ENCODE data around the gene CC2D1B. TPM values are rescaled to one million over a fixed set of nuclear protein-coding genes. Genes with fewer than 3 reads are reported as not detected.

CC2D1B gene
- total and polyA plus RNA-seq, 2 donors: 19.4 to 36.4 TPM

DNA sequence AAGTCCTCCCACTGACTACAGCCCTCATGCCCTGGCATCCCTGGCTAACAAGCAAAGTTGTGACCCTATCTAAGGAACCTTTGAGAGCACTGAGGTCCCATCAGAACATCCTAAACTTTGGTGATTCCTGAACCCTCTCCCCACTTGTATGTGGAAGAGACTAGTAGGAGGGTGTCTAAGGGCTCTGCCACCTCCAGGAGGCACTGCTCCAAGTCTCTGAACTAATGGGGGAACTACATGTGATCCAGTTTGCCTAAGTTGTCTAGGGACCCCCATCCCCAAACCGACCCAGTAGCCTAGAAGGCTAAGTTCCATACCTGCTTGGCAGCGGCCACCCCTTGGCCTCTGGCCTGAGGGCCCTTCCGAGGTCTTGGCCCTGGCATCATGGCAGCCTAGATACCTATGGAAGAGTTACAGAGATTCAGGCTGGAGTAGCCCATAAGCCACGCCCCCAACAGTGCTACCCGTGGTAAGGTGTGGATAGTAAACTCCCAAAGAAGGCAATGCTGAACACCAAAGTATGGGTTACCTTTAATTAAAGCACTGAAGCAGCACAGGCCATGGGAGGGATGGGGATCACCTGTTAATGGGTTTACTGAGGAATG lies 1.7 kb downstream of the CC2D1B start:
- Histone ChIP-seq H3K27me3 (ENCODE audit: control insufficient read depth in 2 of 2, insufficient read depth in 1 of 2, low read length in 1 of 2) (no peaks in the 10 kb centered on the region), H3K9me3 (ENCODE audit: control insufficient read depth in 2 of 2, insufficient read depth in 1 of 2, low read length in 1 of 2) (peaks cover 0 to 2% of the 10 kb centered on the region in 2 donors), H3K4me1 (ENCODE audit: control insufficient read depth in 2 of 2, insufficient read depth in 2 of 2, low read length in 2 of 2) (peaks cover 13 to 24% of the 10 kb centered on the region in 2 donors), H3K4me3 (ENCODE audit: low read length in 2 of 2) (no peak overlapping the region), H3K36me3 (ENCODE audit: control insufficient read depth in 2 of 2, insufficient read depth in 2 of 2, low read length in 1 of 2) (peaks cover 33 to 40% of the 10 kb centered on the region in 2 donors), H3K27ac (ENCODE audit: low read depth in 1 of 2, low read length in 1 of 2) (no peak overlapping the region)
- 91% methylated on average over 5 of the region's 5 CpGs for WGBS
- no peak for DNase-seq (ENCODE audit: low read depth in 6 of 9, low spot score in 9 of 9)

DNA sequence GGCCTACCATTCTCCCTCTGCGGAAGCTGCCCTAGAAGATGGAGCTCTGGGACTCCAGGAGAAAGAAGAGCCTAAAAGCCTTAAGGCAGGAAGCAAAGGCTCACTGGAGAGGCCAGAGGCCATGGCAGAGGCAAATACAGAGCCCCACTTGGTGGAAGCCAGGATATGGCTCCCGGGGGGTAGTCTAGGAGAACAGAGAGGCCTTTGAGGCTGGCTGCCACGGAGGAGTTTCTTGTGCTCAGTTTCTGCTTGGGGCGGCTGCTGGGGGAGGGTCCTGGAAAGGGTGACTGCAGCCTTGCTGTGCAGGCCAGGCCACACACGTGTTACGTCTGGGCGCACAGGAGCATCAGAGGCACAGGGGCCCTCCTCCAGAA lies 5.4 kb downstream of the CC2D1B start:
- H3K27ac ChIP-seq (ENCODE audit: low read depth in 1 of 2, low read length in 1 of 2): no peak overlapping the region
- H3K27me3 ChIP-seq (ENCODE audit: control insufficient read depth in 2 of 2, insufficient read depth in 1 of 2, low read length in 1 of 2): no peaks in the 10 kb centered on the region
- H3K4me3 ChIP-seq (ENCODE audit: low read length in 2 of 2): no peak overlapping the region
- no peaks in the 10 kb centered on the region for H3K9me3 ChIP-seq (ENCODE audit: control insufficient read depth in 2 of 2, insufficient read depth in 1 of 2, low read length in 1 of 2)
- H3K36me3 ChIP-seq (ENCODE audit: control insufficient read depth in 2 of 2, insufficient read depth in 2 of 2, low read length in 1 of 2): peaks cover 71 to 77% of the 10 kb centered on the region in 2 donors
- 98% methylated on average over 7 of the region's 7 CpGs for WGBS
- no peak for DNase-seq (ENCODE audit: low read depth in 6 of 9, low spot score in 9 of 9)
- peaks cover 13% of the 10 kb centered on the region in 2 donors for H3K4me1 ChIP-seq (ENCODE audit: control insufficient read depth in 2 of 2, insufficient read depth in 2 of 2, low read length in 2 of 2)

- Histone ChIP-seq H3K36me3 (ENCODE audit: control insufficient read depth in 2 of 2, insufficient read depth in 2 of 2, low read length in 1 of 2) (peaks cover 77 to 84% of the 10 kb centered on the region in 2 donors), H3K4me3 (ENCODE audit: low read length in 2 of 2) (no peak overlapping the region), H3K4me1 (ENCODE audit: control insufficient read depth in 2 of 2, insufficient read depth in 2 of 2, low read length in 2 of 2) (peaks cover 7 to 9% of the 10 kb centered on the region in 2 donors), H3K9me3 (ENCODE audit: control insufficient read depth in 2 of 2, insufficient read depth in 1 of 2, low read length in 1 of 2) (no peaks in the 10 kb centered on the region), H3K27ac (ENCODE audit: low read depth in 1 of 2, low read length in 1 of 2) (no peak overlapping the region), H3K27me3 (ENCODE audit: control insufficient read depth in 2 of 2, insufficient read depth in 1 of 2, low read length in 1 of 2) (no peaks in the 10 kb centered on the region)
- 98% methylated on average over 24 of the region's 24 CpGs for WGBS
- DNase-seq (ENCODE audit: low read depth in 6 of 9, low spot score in 9 of 9): no peak
Observed at GRCh38 chr1:52359676-52360594, 6.1 kb downstream of the CC2D1B start.

- no peak overlapping the region for H3K4me3 ChIP-seq (ENCODE audit: low read length in 2 of 2)
- WGBS: 98% methylated on average over 18 of the region's 18 CpGs
- H3K36me3 ChIP-seq (ENCODE audit: control insufficient read depth in 2 of 2, insufficient read depth in 2 of 2, low read length in 1 of 2): peaks cover 87 to 93% of the 10 kb centered on the region in 2 donors
- H3K9me3 ChIP-seq (ENCODE audit: control insufficient read depth in 2 of 2, insufficient read depth in 1 of 2, low read length in 1 of 2): no peaks in the 10 kb centered on the region
- H3K27ac ChIP-seq (ENCODE audit: low read depth in 1 of 2, low read length in 1 of 2): no peak overlapping the region
- DNase-seq (ENCODE audit: low read depth in 6 of 9, low spot score in 9 of 9): no peak
- H3K4me1 ChIP-seq (ENCODE audit: control insufficient read depth in 2 of 2, insufficient read depth in 2 of 2, low read length in 2 of 2): no peaks in the 10 kb centered on the region
- H3K27me3 ChIP-seq (ENCODE audit: control insufficient read depth in 2 of 2, insufficient read depth in 1 of 2, low read length in 1 of 2): no peaks in the 10 kb centered on the region
Observed at GRCh38 chr1:52358851-52359497, 7.0 kb downstream of the CC2D1B start.

DNA sequence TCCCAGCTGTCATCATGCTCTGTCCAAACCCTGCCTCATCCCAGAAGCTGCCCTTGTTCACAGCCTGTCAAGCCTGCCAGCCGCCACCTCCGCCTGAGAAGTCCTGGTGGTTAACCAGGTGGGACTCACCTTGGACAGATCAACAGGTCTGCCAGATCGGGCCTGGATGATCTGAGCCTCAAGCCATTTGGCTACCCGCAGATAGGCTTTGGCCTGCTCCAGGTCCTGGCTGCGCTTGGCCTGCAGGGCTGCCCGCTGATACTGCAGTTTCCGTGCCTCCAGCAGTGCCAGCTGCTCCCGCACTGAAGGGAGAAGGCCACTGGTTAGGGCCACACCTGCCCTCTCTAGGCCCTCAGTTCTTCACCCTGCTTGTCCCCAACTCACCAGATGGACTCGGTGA lies 8.6 kb downstream of the CC2D1B start:
- Histone ChIP-seq H3K4me1 (ENCODE audit: control insufficient read depth in 2 of 2, insufficient read depth in 2 of 2, low read length in 2 of 2) (no peaks in the 10 kb centered on the region), H3K27me3 (ENCODE audit: control insufficient read depth in 2 of 2, insufficient read depth in 1 of 2, low read length in 1 of 2) (no peaks in the 10 kb centered on the region), H3K36me3 (ENCODE audit: control insufficient read depth in 2 of 2, insufficient read depth in 2 of 2, low read length in 1 of 2) (peaks cover 99 to 100% of the 10 kb centered on the region in 2 donors), H3K27ac (ENCODE audit: low read depth in 1 of 2, low read length in 1 of 2) (no peak overlapping the region), H3K4me3 (ENCODE audit: low read length in 2 of 2) (no peak overlapping the region), H3K9me3 (ENCODE audit: control insufficient read depth in 2 of 2, insufficient read depth in 1 of 2, low read length in 1 of 2) (no peaks in the 10 kb centered on the region)
- WGBS: 99% methylated on average over 9 of the region's 9 CpGs
- DNase-seq (ENCODE audit: low read depth in 6 of 9, low spot score in 9 of 9): no peak

DNA sequence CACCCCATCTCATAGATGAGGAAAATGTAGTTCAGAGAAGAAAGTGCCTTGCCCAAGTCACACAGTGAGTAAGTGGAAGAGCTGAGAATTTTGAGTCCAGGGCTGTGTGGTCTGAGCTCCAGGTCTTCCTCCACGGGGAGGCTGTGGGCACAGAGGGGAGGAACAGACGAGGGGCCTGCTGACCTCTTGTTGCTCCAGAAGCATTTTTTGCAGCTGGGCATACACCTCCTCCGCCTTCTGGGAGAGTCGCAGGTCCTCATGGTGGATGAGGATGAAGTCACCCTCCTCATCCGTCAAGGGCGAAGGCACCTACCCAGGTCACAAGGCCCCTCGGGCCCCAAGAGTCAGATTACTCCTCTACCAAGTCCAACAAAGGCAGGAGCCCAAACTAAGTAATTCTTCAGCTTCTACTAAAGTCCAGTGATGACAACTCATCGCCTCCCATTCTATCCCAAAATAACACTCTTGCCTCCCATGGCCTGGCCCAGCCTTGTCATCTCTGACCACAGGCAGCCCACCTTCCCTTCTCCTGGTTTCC lies 9.1 kb downstream of the CC2D1B start:
- Histone ChIP-seq H3K9me3 (ENCODE audit: control insufficient read depth in 2 of 2, insufficient read depth in 1 of 2, low read length in 1 of 2) (no peaks in the 10 kb centered on the region), H3K4me3 (ENCODE audit: low read length in 2 of 2) (no peak overlapping the region), H3K27me3 (ENCODE audit: control insufficient read depth in 2 of 2, insufficient read depth in 1 of 2, low read length in 1 of 2) (no peaks in the 10 kb centered on the region), H3K36me3 (ENCODE audit: control insufficient read depth in 2 of 2, insufficient read depth in 2 of 2, low read length in 1 of 2) (peaks cover 95 to 99% of the 10 kb centered on the region in 2 donors), H3K27ac (ENCODE audit: low read depth in 1 of 2, low read length in 1 of 2) (no peak overlapping the region), H3K4me1 (ENCODE audit: control insufficient read depth in 2 of 2, insufficient read depth in 2 of 2, low read length in 2 of 2) (no peaks in the 10 kb centered on the region)
- WGBS: over 99% methylated on average over 8 of the region's 8 CpGs
- no peak for DNase-seq (ENCODE audit: low read depth in 6 of 9, low spot score in 9 of 9)

DNA sequence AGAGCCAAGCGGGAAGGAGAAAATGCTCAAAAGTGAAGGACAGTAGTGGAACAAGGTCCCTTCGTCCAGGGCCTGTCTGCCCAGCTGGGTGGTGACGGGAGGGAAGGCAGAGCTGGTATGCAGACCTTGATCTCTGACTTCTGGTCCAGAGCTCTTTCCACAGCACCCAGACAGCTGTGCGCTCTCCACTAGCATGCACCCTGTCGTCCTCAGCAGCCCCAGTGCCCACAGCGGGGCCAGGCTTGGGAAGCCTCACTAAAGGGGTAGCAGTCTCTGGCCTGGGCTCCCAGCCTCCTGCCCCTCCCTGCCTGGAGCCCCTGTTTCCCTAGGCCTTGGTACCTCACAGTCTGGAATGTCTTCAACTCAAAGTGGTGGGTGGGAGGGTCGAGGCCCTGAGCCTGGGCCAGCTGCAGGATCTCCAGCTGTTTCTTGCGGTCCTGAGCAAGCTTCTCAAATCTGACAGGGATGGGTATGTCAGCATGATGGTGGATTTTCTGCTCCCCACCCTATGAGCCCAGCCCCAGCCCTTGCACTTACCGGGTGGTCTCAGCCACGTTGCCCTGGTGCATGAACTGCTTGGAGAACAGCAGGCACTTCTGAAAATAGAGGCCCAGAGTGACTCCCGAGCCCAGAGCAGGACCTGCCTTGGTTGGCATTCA lies 10.0 kb downstream of the CC2D1B start:
- no peaks in the 10 kb centered on the region for H3K4me1 ChIP-seq (ENCODE audit: control insufficient read depth in 2 of 2, insufficient read depth in 2 of 2, low read length in 2 of 2)
- no peaks in the 10 kb centered on the region for H3K9me3 ChIP-seq (ENCODE audit: control insufficient read depth in 2 of 2, insufficient read depth in 1 of 2, low read length in 1 of 2)
- H3K27me3 ChIP-seq (ENCODE audit: control insufficient read depth in 2 of 2, insufficient read depth in 1 of 2, low read length in 1 of 2): no peaks in the 10 kb centered on the region
- WGBS: 98% methylated on average over 11 of the region's 11 CpGs
- no peak overlapping the region for H3K27ac ChIP-seq (ENCODE audit: low read depth in 1 of 2, low read length in 1 of 2)
- no peak overlapping the region for H3K4me3 ChIP-seq (ENCODE audit: low read length in 2 of 2)
- peaks cover 89 to 95% of the 10 kb centered on the region in 2 donors for H3K36me3 ChIP-seq (ENCODE audit: control insufficient read depth in 2 of 2, insufficient read depth in 2 of 2, low read length in 1 of 2)
- no peak for DNase-seq (ENCODE audit: low read depth in 6 of 9, low spot score in 9 of 9)

DNA sequence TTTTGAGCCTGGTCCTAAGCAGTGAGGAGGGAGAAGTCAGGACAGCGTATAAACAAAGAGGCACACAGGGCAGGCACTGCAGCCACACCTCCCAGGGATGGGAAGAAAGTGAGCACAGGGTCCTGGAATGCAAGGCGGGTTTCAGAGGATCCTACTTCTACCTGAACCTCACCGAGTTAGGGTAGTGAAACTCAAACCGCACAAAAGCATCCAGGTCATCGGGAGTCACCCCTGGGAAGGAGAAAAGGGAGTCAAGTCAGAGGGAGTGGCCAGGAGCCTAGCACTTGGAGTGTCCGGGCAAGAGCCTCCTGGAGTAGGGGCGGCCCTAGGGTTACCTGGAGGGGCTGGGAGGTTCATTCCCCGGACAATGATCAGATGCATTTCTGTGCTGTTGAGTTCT lies 10.6 kb downstream of the CC2D1B start:
- no peak overlapping the region for H3K27ac ChIP-seq (ENCODE audit: low read depth in 1 of 2, low read length in 1 of 2)
- no peak overlapping the region for H3K4me3 ChIP-seq (ENCODE audit: low read length in 2 of 2)
- peaks cover 88 to 92% of the 10 kb centered on the region in 2 donors for H3K36me3 ChIP-seq (ENCODE audit: control insufficient read depth in 2 of 2, insufficient read depth in 2 of 2, low read length in 1 of 2)
- no peaks in the 10 kb centered on the region for H3K4me1 ChIP-seq (ENCODE audit: control insufficient read depth in 2 of 2, insufficient read depth in 2 of 2, low read length in 2 of 2)
- WGBS: 99% methylated on average over 8 of the region's 8 CpGs
- H3K9me3 ChIP-seq (ENCODE audit: control insufficient read depth in 2 of 2, insufficient read depth in 1 of 2, low read length in 1 of 2): no peaks in the 10 kb centered on the region
- H3K27me3 ChIP-seq (ENCODE audit: control insufficient read depth in 2 of 2, insufficient read depth in 1 of 2, low read length in 1 of 2): no peaks in the 10 kb centered on the region
- DNase-seq (ENCODE audit: low read depth in 6 of 9, low spot score in 9 of 9): no peak

Measured in thymus (tissue), 11 donors.